Nephron (organoid): Measurements from ENCODE around the gene NUAK1.

Source experiments
- H3K27ac Mint-ChIP-seq, 3 experiments: 2 replicates each; pipeline ENCODE4 v1.8.0; 2020; ENCODE audit warnings: mixed read lengths in 3 of 3, mild to moderate bottlenecking in 2 of 3, moderate library complexity in 1 of 3
- H3K27me3 Mint-ChIP-seq: 2 replicates; pipeline ENCODE4 v1.8.0; 2021; ENCODE audit warnings: low read depth, mild to moderate bottlenecking, moderate library complexity, mixed read lengths
- H3K36me3 Mint-ChIP-seq: 2 replicates; pipeline ENCODE4 v1.8.0; 2020; ENCODE audit warnings: low read depth, mixed read lengths
- H3K4me1 Mint-ChIP-seq: 2 replicates; pipeline ENCODE4 v1.8.0; 2020; ENCODE audit warnings: mixed read lengths
- H3K4me3 Mint-ChIP-seq, 3 experiments: 2 replicates each; pipeline ENCODE4 v1.8.0; 2020; ENCODE audit warnings: mild to moderate bottlenecking in 3 of 3, mixed read lengths in 3 of 3, moderate library complexity in 2 of 3
- H3K9me3 Mint-ChIP-seq: 2 replicates; pipeline ENCODE4 v1.8.0; 2020; ENCODE audit warnings: mixed read lengths
- TF ChIP-seq, protein P1 (sequence below), 3 experiments: fragments of 200-600 bp; sonication (generic); IDR thresholded peaks; one replicate each; pipeline ENCODE4 v1.5.0; 2021; ENCODE audit warnings: antibody characterized with exemption in 3 of 3; ENCODE audit not compliant: unreplicated experiment in 3 of 3

Gene NUAK1

DNA sequence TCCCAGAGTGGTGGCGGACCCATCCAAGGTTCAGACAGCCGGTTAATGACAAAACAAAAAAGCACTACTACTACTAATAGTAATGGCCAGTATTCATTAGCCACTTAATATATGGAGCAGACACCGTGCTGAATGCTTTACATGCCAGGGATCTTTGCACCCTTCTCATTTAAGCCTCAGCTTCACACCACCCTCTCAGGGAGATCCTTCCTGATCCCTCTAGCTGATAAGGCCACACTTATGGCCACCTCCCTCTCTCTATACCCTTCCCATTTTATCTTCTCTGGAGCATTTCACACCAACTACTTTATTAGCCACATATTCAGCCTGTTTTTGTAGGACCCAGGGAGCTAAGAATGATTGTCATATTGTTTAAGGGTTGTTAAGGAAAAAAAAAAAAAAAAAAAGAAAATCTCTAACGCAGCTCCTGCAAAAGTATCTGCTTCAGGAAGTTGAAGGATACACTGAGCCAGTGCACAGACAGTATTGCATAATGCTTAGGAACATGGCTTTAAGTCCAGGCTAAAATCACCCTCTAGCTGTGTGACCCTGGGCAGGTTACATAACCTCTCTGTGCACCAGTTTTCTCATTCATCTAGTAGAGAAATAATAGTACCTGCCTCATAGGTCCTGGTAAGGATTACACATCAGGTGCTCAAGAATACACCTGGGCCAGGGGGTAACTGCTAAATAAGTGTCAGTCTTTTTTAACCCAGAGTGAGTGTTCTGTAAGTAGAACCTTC is 29.4 kb downstream of the NUAK1 start:
- Mint-ChIP-seq H3K4me3 (no peak overlapping the region), H3K4me1 (peaks cover 78% of the 10 kb centered on the region), H3K9me3 (no peaks in the 10 kb centered on the region), H3K27me3 (no peaks in the 10 kb centered on the region), H3K36me3 (no peaks in the 10 kb centered on the region), H3K27ac (peak overlapping the region; percentile 93 to 95 (median 94))
- TF ChIP-seq, protein P1, sequence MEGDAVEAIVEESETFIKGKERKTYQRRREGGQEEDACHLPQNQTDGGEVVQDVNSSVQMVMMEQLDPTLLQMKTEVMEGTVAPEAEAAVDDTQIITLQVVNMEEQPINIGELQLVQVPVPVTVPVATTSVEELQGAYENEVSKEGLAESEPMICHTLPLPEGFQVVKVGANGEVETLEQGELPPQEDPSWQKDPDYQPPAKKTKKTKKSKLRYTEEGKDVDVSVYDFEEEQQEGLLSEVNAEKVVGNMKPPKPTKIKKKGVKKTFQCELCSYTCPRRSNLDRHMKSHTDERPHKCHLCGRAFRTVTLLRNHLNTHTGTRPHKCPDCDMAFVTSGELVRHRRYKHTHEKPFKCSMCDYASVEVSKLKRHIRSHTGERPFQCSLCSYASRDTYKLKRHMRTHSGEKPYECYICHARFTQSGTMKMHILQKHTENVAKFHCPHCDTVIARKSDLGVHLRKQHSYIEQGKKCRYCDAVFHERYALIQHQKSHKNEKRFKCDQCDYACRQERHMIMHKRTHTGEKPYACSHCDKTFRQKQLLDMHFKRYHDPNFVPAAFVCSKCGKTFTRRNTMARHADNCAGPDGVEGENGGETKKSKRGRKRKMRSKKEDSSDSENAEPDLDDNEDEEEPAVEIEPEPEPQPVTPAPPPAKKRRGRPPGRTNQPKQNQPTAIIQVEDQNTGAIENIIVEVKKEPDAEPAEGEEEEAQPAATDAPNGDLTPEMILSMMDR (IDR thresholded peaks at IDR 0.05; ENCODE audit: unreplicated experiment in 3 of 3), result no peak

DNA sequence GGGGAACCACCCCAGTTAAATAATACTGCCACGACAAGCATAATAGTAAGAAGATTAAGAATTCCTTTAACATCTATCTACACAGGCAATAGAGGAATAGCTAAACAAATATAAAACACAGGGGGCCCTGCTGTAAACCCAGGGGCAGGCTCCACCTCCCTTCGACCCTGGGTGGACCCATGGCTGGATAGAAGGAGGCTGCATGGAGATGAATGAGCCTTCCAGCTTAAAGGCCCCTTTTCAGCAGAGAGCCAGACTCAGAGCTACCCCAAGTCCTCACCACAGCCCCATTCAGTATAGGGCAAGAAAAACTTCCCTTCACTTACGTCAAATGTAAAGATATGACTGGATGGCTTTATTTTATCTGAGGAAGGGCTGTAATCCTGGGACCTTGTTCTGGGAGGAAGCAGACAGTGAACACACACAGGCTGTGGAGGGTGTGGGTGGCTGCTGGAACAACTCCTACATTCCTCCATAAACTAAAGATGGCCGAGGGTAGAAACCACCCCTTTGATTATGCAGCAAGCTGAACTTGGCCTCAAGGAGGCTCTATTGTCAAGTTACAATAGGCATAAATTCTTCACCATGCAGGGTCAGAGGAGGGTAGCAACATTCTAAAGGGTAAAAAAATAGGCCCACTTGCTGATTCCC is 30.4 kb downstream of the NUAK1 start:
- Mint-ChIP-seq H3K4me3 (peak overlapping the region in 2 of 3 experiments; percentile 3 to 12), H3K36me3 (peaks cover 7% of the 10 kb centered on the region), H3K4me1 (peaks cover 72% of the 10 kb centered on the region), H3K9me3 (no peaks in the 10 kb centered on the region), H3K27ac (peak overlapping the region; percentile 83 to 95 (median 93)), H3K27me3 (no peaks in the 10 kb centered on the region)
- TF ChIP-seq, protein P1 (IDR thresholded peaks at IDR 0.05; ENCODE audit: unreplicated experiment in 3 of 3), result no peak

DNA sequence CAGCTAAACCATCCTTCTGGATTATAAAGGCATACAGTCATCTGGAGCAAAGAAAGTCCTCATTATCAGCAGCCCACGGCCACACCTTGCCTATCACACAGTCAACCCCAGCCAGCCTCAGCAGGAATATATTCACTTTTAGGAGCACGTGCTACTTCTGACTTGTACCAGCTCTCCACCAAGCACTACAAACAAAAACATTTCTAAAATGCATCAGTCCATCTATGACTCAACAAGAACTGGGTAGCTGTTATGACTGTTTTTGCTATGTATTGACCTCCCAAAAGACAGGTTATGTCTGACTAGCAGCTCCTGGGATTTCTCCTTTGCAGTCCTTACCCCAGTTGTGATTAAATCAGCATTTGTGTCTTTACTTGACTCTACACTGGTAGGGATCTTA is 31.2 kb downstream of the NUAK1 start:
- Mint-ChIP-seq H3K27ac (peak overlapping the region; percentile 83 to 95 (median 93)), H3K36me3 (peaks cover 10% of the 10 kb centered on the region), H3K4me3 (peak overlapping the region in 1 of 3 experiments; percentile 12), H3K4me1 (peaks cover 72% of the 10 kb centered on the region), H3K9me3 (no peaks in the 10 kb centered on the region), H3K27me3 (no peaks in the 10 kb centered on the region)
- TF ChIP-seq, protein P1 (IDR thresholded peaks at IDR 0.05; ENCODE audit: unreplicated experiment in 3 of 3), result no peak

DNA sequence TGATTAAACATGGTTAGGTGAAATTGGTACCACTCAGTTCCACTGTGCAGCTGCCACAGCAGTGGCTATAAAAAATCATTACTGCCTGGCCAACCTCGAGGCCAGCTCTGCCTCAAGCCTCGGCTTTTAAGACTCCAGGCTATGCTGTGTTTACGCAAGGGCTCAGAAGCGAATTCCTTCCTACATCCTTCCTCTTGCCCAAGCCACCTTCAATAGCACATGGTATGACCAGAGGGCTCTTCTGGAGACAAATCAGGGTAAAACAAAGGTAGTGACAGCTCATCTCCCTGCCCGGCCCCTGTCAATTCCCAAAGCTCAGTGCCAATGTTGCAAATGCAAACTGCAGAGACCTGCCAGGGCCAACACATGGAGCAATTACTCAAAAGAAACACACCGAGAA is 31.9 kb downstream of the NUAK1 start:
- no peaks in the 10 kb centered on the region for H3K9me3 Mint-ChIP-seq

GRCh38 chr12:106106061-106106566 is 32.6 kb downstream of the NUAK1 start:
- Mint-ChIP-seq H3K9me3 (no peaks in the 10 kb centered on the region), H3K4me3 (peak overlapping the region in 1 of 3 experiments; percentile 36), H3K27ac (peak overlapping the region; percentile 75 to 95 (median 93)), H3K36me3 (peaks cover 20% of the 10 kb centered on the region), H3K27me3 (peaks cover 2% of the 10 kb centered on the region), H3K4me1 (peaks cover 77% of the 10 kb centered on the region)
- TF ChIP-seq, protein P1 (IDR thresholded peaks at IDR 0.05; ENCODE audit: unreplicated experiment in 3 of 3), result no peak

More for the DNA sequence above, 31.9 kb downstream of the NUAK1 start:
- H3K27ac Mint-ChIP-seq, result peak overlapping the region; percentile 83 to 95 (median 93)
- H3K4me3 Mint-ChIP-seq, result no peak overlapping the region
- H3K4me1 Mint-ChIP-seq, result peaks cover 69% of the 10 kb centered on the region
- H3K36me3 Mint-ChIP-seq, result peaks cover 12% of the 10 kb centered on the region
- no peaks in the 10 kb centered on the region for H3K27me3 Mint-ChIP-seq
- TF ChIP-seq, protein P1 (IDR thresholded peaks at IDR 0.05; ENCODE audit: unreplicated experiment in 3 of 3), result no peak
